T1000 (cell line): ENCODE results near the gene RUNX3.
"Not testable (repeated sequence)": the region's sequence is repeated elsewhere in the genome, so short reads cannot be mapped to it uniquely, and the experiment has no call there.

Experiments
- DNase-seq: peaks from one replicate; lab custom pipeline; 2025; ENCODE audit warnings: mixed read lengths; lab: John Stamatoyannopoulos, UW

Gene RUNX3

DNA sequence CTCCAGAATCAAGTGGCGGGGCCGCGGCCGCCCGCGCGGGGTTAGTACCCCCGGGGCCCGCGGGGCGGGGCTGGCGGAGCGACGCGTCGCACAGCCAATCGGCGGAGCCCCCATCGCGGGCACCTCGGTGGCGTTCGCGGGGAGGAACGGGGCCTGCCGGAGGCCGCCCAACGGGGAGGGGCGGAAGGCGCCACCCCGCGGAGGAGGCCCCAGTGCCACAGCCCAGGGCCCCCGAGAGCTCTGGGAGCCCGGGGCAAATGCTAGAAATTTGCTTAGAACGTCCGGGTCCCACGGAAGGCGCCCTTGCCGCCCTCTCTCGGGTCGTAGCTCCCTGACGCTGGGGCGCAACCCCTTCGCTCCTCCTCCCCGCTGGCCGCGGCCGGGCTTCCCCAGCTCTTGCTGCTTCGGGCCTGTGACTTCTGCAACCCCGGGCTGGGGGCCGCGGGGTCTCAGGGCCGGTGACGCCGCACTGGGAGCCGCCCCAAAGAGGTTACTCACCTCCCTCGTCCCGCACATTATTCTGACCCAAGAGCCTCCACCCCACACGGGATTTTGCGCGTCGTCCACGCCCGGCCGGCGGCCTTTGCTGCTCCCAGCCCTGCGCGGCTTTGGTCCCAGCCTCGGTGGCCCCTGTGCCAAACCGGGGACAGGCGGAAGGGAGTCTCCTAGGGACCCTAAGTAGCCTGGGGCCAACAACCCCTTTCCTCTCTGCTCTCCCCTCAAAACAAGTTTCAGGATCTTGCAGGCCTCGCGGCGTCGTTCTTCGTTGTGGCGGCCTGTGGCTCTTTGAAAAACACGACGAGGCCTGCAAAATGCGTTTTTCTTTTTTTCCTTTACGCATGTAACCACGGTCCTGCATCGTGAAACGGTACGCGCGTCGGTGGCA lies at the start of gene RUNX3:
TSS of gene RUNX3 (minus strand) at position 17 of the 886 bp plus-strand sequence. CDS start 408 bp downstream, outside the sequence.
- DNase-seq = no peak

DNA sequence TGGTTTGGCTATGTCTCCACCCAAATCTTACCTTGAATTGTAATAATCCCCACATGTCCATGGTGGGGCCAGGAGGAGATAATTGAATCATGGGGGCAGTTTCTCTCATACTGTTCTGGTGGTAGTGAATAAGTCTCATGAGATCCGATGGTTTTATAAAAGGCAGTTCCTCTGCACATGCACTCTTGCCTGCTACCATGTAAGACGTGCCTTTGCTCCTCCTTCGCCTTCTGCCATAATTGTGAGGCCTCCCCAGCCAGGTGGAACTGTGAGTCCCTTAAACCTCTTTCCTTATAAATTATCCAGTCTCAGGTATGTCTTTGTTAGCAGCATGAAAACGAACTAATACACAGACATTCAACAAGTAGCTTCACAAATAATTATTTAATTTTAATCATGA lies 49.2 kb upstream of the RUNX3 start:
- not testable (repeated sequence) for DNase-seq

DNA sequence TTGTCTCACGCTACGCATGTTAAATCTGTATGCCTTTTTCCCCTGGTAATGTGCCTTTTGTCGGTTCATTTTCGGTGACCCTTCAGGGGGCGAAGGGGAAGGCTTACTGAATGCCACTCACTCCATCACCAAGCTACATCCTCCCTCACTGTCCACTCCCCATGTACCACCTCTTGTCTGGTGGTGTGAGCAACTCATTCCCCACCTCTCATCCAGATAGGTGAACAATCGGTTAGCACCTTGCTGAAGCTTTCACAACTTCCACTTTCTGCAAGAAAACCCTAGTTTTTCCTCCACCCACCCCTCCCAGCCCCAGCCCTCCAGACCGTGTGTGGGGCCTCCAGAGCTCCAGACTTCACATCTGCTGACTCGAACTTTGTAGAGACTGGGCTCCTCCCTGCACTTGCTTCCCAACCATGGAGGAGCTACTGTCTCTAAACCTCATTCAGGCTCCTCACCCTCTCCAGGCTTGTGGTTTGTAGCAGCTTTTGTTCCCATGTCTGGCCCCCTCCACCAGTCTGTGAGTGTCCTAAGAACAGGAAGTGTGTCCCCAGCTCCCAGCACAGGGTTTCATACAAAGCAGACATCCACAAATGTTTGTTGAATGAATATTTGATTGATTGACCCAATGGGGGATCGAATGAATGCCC lies 48.4 kb upstream of the RUNX3 start:
- no peak for DNase-seq

DNA sequence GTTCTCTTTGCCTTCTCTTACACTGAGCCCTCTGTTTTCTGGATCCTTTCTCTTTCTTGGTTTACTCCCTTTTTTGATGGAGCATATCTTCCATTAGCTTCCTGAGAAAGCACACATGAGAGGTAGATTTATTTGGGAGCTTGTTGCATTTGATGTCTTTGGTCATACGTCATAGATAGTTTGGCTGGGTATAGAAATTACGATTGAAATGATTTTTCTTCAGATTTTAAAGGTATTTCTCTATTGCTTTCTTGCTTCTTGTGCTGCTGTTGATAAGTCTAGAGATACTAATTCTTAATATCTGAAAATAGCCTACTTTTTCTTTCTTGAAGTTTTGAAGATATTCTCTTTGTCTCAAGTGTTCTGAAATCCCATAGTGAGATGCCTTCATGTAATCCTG lies 45.3 kb upstream of the RUNX3 start:
- DNase-seq = no peak

DNA sequence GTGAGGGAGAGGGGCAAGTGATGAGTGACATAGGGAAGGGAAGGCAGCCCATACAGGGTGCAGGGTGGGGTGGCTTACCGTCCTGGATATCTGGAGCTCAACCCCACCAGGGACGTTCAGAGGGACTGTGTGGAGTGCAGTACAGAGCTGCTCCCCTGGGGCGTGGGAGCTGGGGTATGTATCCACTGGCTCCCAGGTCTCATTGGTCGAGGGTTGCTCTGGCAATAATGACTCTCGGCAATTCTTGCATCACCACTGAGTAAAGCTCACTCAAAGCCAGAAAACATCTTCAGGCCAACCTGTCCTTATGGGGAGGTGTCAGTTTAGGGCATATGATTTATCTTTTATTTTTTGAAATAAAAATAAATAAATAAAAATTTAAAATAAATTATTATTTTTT lies 43.2 kb upstream of the RUNX3 start:
- no peak for DNase-seq

DNA sequence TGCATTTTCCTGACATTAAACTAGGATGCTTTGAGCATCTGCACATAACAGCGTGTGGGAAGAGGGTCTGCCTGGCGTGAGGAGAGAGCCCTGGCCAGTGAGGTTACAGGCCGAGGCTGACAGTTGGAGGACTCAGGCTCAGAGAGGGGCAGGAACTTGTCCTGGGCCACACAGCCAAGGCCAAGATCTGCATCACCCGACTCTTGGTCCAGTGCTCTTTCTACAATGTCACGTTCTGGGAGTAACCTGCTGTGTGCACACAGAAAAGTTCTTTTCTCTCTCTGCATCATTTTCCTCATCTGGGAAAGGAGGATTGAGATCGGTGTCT lies 42.8 kb upstream of the RUNX3 start:
- DNase-seq = no peak

DNA sequence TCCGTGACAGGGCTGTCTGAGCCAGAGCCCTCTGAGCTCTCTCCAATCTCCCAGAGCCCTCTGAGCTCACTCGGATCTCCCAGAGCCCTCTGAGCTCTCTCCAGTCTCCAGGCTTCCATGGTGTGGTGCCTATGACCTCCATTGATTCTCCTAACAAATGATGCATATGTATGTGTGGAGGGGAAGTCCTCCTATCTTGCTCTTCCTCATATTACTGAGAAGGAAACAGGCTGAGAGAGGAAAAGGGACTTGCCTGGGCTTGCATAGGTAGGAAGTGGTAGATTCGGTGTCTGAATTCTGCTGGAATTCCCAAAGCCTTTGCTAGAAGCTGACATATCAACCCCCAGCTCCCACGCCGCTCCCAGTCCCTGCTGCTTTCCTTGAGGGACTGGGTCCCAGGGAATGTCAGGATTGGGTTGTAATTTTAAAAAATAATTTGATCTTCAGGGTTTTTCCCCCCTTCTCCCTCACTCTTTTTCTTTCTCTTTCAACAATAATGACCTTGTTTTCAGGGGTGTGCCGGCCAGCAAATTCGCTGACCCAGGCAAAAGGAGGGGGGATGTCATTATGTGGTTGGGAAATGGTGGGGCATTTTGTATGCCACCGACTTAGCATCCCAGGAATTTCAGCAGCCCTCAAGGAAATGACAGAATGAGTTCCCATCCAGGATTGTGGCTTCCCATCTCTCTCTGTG lies 42.3 kb upstream of the RUNX3 start:
- no peak for DNase-seq

DNA sequence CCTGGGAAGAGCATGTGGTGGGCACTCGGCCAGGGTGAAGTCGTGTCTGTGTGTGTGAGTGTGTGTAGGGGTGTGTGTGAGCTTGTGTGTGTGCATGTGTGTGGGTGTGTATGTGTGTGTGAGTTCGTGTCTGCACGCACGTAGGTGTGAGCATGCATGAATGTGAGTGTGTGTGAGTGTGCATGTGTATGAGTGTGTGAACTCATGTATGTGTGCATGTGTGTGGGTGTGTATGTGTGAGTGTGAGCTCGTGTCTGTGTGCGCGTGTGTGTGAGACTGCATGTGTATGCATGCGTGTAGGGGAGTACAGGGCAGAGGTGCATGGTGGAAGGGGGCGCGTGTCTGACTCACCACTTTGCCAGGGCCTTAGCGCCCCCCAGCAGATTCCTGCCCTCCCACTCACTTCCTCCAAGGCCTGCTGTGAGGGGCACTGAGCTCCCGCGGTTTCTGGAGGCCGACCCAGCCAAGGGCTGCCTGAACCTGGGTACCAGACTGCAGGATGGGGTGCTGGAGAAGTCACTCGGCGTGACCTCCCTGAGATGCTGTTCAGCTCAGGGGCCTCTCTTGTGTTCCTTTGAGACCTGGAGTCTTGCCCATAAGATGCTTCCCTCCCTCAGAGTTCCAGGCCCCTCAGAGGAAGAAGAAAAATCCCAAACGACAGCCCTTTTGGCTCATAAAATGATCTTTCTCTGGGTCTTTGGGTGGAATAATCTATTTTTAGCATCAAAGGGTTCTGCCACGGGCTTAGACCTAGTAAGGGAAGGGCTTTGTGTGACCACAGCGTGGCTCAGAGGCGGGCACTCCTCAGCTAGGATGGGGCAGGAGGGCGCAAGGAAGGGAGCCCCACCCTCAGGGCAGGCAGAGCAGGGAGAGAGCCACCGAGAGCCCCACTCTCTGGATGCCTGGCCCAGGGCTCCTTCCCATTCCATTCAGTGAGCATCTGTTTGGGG lies 41.1 kb upstream of the RUNX3 start:
- no peak for DNase-seq

DNA sequence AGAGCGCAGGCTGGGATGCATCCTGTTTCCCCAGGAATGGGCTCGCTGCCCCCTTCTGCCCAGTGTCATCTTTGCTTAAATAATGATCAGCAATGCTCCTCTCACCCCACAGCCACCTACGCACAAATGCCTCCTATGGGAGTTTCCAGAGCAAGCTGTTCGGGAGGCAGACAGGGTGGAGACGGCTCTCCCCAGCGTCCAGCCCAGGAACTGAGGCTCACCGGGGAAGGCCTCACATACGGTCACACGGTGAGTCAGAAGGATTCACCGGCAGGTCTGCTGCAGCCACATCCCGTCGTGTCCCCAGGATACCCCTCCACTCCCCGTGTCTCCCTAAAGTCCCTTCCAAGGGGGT lies 40.3 kb upstream of the RUNX3 start:
- no peak for DNase-seq

DNA sequence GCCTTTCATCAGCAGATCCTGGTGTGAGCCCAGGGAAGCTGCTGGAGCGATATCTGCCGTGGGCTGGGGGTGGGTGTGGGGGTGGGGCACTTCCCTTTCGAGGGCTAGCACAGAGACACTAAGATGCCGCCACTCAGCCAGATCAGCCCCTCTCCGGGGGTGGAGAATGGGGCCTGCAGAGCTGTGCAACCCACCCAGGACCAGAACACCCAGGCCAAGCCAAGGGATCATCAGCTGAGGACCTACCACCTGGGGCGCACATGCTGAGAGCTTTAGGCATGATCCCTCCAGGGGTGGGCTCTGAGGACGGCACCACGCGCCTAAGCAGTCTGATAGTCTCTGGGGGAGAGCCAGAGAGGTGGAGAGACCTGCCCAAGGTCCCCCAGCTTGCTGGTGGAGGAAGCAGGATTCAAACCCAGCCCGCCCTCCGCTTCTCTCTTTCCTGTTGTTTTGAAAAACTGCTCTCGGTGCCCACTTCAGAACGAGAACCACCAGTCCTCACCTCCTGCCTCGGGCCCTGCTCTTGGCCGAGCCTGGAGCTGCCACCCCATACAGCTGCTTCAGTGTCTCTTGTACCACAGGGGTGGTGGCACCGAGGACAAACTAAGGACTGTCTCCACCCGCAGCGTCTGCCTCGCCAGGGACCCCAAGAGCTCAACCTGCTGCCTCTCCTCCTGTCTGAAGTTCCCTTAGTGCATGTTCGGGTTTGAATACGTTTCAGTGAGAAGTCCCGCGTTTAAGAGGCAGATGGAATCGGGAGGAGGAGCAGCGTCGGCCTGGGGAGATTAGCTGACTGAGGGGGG lies 39.7 kb upstream of the RUNX3 start:
- no peak for DNase-seq

DNA sequence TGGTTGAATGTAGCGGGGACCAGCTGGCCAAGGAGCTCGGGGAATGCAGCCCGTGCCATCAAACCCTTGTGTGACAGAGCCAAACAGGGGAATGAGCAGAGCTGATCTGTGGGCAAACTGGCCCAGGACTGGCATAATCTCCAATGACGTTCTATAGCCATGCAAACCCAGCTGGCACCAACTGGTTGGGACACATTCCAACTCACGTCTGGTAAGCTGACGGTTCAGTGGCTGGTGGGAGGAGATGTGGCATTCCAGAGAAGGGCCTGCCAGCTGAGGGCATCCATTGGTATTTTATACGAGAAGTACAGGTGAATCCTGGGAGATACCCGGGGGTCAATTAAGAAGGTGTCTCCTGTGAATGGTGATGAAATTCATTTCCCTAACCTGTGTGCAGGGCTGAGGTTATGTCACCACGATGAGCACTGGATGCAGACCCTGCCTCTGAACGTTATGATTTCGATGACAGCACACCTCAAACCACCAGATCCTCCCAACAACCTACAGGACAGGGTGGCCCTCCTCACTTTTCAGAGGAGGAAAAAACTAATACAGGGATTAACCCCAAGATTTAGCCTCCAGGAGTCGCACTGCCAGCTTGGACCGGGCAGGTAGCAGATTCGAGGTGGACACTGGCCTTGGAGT lies 39.0 kb upstream of the RUNX3 start:
- DNase-seq = no peak

DNA sequence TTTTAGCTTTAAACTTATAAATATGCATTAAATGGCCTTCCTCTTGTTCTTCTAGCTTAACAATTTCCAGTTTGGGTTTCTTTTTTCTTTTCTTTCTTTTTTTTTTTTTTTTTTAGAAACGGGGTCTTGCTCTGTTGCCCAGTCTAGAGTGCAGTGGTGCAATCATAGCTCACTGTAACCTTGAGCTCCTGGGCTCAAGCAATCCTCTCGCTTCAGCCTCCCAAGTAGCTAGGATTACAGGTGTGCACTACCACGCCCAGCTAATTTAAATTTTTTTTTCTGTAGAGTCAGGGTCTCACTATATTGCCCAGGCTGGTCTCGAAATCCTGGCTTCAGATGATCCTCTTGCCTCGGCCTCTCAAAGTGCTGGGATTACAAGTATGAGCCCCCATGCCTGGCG lies 37.9 kb upstream of the RUNX3 start:
- DNase-seq = no peak

DNA sequence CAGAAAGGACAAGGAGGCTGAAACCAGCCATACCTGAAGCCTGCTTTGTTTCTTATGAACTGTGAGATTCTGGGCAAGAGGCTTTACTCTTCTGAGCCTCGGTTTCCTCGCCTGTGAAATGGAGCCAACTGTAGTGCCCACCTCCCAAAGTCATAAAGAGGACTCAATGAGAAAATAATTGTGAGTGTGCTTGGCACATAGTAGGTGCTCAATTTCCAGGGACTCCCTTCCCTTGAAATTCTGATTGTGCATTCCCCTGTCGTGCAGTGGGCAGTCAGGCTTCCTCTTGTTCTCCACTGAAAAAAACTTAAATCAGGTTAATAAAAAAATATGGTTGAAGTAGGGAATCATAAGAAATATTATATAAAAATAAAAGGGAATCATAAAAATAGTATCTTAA lies 37.5 kb upstream of the RUNX3 start:
- no peak for DNase-seq

DNA sequence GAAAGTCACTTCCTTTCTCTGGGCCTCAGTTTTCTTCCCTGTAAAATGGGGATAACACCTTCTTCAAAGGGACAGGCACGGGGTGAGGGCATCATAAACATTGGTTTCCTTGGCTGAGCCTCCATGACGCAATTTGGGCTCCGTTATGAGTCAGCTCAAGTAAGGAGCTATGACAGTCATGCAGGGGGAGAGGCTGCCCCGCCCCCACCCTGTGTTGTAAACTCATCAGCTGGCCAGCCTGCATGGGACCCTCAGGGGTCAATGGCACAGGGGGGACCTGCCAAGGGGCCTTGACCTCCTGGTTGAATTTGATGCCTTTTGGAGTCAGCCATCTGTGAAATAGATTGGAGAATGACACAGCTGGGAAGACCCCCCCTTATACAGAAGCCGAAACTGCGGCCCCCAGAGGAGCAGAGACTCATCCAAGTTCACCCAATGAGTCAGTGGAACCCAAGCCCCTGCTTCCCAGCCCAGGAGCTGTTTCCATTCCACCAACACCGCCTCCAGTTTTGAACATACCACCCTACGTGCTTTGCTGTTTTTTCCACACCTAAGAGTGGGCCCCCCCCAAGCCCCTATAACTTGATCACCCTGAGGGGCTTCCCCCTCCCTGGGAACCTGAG lies 36.8 kb upstream of the RUNX3 start:
- no peak for DNase-seq

DNA sequence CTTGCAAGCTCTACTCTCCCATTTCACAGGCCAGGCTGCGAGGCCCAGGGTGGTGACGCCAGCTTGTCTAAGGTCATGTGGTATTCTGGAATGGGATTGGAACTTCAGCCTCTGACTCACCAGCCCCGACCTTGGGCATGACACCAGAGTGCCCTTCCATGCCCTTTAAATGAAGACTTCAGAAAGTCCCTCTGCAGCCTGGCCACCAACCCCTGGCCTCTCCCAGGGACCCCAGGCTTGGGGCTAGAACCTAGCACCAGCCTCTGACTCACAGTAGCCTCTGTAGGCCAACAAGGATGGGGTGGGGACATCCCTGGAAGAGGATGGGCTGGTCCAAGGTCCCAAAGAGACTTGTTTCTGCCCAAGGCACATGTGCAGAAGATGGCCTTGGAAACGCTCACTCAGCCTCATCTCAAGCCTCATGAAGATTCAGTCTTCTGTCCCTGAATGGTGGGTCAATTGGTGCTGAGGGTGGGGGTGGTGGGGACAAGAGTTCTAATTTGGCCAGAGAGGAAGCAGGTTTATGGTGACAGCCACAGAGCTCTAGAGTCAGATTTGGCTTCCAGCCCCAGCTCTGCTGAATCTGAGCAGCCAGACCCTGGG lies 36.1 kb upstream of the RUNX3 start:
- DNase-seq = no peak

DNA sequence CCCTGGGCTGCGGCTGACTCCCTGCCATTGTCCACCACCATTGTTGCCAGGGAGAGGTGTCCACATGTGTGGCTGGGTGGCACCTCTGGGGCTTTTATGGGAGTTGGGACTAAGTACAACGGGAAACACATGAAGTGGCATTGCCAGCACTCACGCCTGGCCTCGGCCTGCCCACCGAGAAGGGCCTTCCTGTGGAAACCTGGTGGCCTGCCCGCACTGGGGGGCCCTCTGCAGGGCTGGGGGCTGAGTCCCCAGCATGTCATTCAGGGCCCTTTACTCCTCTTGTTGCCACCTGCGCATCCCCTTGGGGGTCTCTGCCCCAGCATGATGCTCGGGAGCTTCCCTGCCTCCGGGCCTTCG lies 35.5 kb upstream of the RUNX3 start:
- no peak for DNase-seq

DNA sequence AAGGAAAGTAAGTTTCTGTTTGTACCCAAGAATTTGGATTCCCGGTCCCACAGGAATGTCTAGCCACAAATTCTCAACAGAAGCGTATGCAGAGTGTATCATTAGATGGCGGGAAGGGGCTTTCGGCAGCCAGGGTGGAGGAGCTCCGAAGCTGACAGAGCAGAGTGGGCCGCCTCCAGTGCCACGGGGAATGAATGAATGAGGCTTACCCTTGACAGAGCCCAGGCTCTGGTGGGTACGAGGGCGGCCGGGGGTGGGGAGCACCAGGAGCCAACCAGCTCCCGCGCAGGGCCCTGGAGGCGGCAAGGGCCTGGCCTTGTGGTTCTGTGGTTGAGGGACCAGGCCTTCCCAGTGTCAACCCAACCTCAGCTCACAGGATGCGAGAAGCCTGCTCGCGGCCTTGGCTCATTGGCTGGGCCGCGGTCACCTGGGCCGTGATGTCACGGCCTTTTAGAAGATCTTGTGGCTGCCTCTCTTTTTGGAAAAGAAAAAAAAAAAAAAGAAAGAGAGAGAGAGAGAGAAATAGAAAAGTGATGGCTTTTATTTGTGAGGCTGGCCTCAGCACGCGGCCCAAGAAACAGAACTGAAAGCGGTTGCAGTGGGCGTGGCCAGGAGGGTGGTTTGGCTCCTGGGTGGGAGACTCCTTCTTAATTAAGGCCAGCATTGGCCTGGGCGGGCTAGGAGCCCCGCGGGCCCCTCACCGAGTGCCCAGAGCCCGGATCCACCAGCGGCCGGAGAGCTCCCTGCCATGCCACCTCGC lies 34.9 kb upstream of the RUNX3 start:
- no peak for DNase-seq

DNA sequence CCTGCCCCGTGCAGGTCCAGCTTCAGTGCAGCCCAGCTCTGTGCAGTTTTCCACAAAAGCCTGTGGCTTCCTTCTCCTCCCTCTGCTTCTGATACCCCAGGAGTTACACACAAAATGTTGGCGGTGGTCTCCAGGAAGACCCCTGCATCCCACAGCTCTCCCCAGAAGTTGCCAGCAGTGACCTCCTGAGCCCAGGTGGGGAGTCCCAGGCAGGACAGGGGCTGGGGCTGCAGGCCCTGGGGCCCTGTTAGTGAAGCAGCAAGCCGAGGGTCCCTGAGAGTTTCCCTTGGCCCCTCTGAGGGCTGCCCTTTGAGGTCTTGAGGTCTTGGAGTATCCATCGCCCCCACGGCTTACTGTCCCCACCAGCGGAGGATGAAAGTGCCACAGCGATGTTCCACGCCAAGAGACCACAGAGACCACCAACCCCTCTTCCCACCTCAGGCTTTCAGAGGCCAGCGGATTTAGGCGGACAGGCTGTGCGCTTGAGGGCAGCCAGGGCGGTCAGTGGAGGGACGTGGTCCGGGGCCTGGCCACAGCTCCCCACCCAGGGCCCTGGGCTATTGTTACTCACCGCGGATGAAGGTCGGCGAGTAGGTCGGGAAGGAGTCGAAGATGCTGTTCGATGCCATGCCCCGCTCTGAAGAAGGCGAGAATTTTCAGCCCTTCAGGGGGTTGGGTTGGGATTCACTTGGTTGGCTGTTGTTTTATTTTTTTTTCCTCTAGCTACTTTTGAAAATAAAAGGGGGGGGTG lies 34.0 kb upstream of the RUNX3 start:
- DNase-seq = no peak
